ENCODE data around the gene ASPSCR1. TPM values are rescaled to one million over a fixed set of nuclear protein-coding genes. Genes with fewer than 3 reads are reported as not detected.

ASPSCR1 gene
- total and polyA plus RNA-seq, 9 of the 15 experiments (the other 6 are each of a cell fraction or from before 2014, with no cell fraction given) = 0.90 to 36.9 (median 11.6) TPM

- TF ChIP-seq HINFP (tag; conservative IDR thresholded peaks at IDR 0.05; ENCODE audit: low read depth) (no peak), ELF4 (CRISPR knock-in tag; IDR thresholded peaks at IDR 0.05) (0 out of 2 replicates have a peak, but pooled peaks have one; percentile 30), NCOA2 (IDR thresholded peaks at IDR 0.05; ENCODE audit: partially characterized antibody in 2 of 2) (no peak), DMBX1 (CRISPR knock-in tag; IDR thresholded peaks at IDR 0.05; ENCODE audit: borderline replicate concordance) (no peak), CBX3 (IDR thresholded peaks at IDR 0.05; ENCODE audit: borderline replicate concordance in 1 of 2, low read length in 2 of 2) (no peak), LCOR (CRISPR knock-in tag; IDR thresholded peaks at IDR 0.05) (peak; percentile 81; the same call in 1 of the 2 replicates), BRCA1 (IDR thresholded peaks at IDR 0.05) (no peak), BRCA1 (CRISPR knock-in tag; IDR thresholded peaks at IDR 0.05) (no peak), SREBF2 (CRISPR knock-in tag; IDR thresholded peaks at IDR 0.05) (no peak), ZNF12 (CRISPR knock-in tag; IDR thresholded peaks at IDR 0.05) (0 out of 2 replicates have a peak, but pooled peaks have one; percentile 10), BMI1 (IDR thresholded peaks at IDR 0.05; ENCODE audit: low read length) (no peak), ARID3A (IDR thresholded peaks at IDR 0.05; ENCODE audit: borderline replicate concordance, low read depth, low read length) (no peak), ZBTB43 (CRISPR knock-in tag; IDR thresholded peaks at IDR 0.05) (no peak), TOE1 (IDR thresholded peaks at IDR 0.05; ENCODE audit: borderline replicate concordance) (peak; percentile 46; the same call in 1 of the 2 replicates), TOE1 (CRISPR knock-in tag; IDR thresholded peaks at IDR 0.05; ENCODE audit: borderline replicate concordance, low read depth) (no peak; the same call in 1 of the 2 replicates), PTBP1 (IDR thresholded peaks at IDR 0.05; ENCODE audit: low read depth, low read length) (no peak), ZNF445 (CRISPR knock-in tag; IDR thresholded peaks at IDR 0.05; ENCODE audit: low read depth) (no peak), TCFL5 (CRISPR knock-in tag; conservative IDR thresholded peaks at IDR 0.05) (no peak), ETV6 (IDR thresholded peaks at IDR 0.05; ENCODE audit: borderline replicate concordance in 1 of 2, low read depth in 2 of 2, low read length in 1 of 2) (no peak), ETV6 (CRISPR knock-in tag; IDR thresholded peaks at IDR 0.05; ENCODE audit: borderline replicate concordance) (no peak), HNRNPUL1 (IDR thresholded peaks at IDR 0.05; ENCODE audit: low read length) (no peak), RBBP5 (IDR thresholded peaks at IDR 0.05; ENCODE audit: borderline replicate concordance, insufficient read depth, low read length, poor library complexity, severe bottlenecking) (peak; percentile 43), ZNF224 (CRISPR knock-in tag; IDR thresholded peaks at IDR 0.05) (no peak), ARNT (IDR thresholded peaks at IDR 0.05) (no peak), ZNF3 (CRISPR knock-in tag; IDR thresholded peaks at IDR 0.05) (no peak)
Observed at GRCh38 chr17:82037092-82037888, 59.9 kb downstream of the ASPSCR1 start, which contains the start of gene DCXR (continued).

All from K562 (cell line).